T-cell (primary cell): Measurements from ENCODE around the gene TAMALIN. TPM values are rescaled to one million over a fixed set of nuclear protein-coding genes. Genes with fewer than 3 reads are reported as not detected.

Experiments
- ATAC-seq, 4 experiments: fragments of 200-7000 bp in 3 of 4; fragments of 150-1000 bp in 1 of 4; cut with Tn5 transposase; replicated peaks in 1 of 4; 1 replicate in 3 of 4; 2 replicates in 1 of 4; pipeline ENCODE4 v1.10.0; 2021; ENCODE audit warnings: moderate library complexity in 3 of 4, mild to moderate bottlenecking in 2 of 4, moderate number of reproducible peaks in 1 of 4
- CTCF ChIA-PET, 2 donors: fragments of 300-600 bp; sonication (Branson Sonifier 250); formaldehyde crosslinking; loops; one replicate each; lab custom pipeline; 2022; ENCODE audit warnings: antibody characterized with exemption in 2 of 2; lab: Charles Lee
- POLR2A ChIA-PET, 2 donors: fragments of 300-600 bp; sonication (Branson Sonifier 250); formaldehyde crosslinking; loops; one replicate each; lab custom pipeline; 2022; ENCODE audit warnings: antibody characterized with exemption in 2 of 2; lab: Charles Lee
- DNase-seq, 35 experiments: peaks; one replicate each; pipeline versions ENCODE4 v3.0.0 to v3.0.0-alpha.2; 2013 to 2023
- H3K27ac ChIP-seq: one replicate; pipeline ENCODE4 v1.5.1; 2013; ENCODE audit warnings: low read length
- H3K27me3 ChIP-seq, 2 experiments: replicated peaks in 1 of 2; 1 replicate in 1 of 2; 2 replicates in 1 of 2; pipeline versions ENCODE4 v1.6.1 to v1.7.0; 2013; ENCODE audit warnings: low read length in 1 of 2, mixed read lengths in 1 of 2; ENCODE audit not compliant: control insufficient read depth in 2 of 2, insufficient read depth in 2 of 2; ENCODE audit errors: extremely low read depth in 1 of 2
- H3K36me3 ChIP-seq, 2 donors: 1 replicate in 1 of 2; 2 replicates in 1 of 2; pipeline versions ENCODE4 v1.6.1 to v1.7.0; 2013; ENCODE audit warnings: low read length in 1 of 2; ENCODE audit not compliant: control insufficient read depth in 2 of 2, insufficient read depth in 1 of 2; ENCODE audit errors: extremely low read depth in 1 of 2
- H3K4me1 ChIP-seq, 2 experiments: 1 replicate in 1 of 2; 2 replicates in 1 of 2; pipeline versions ENCODE4 v1.6.1 to v1.7.0; 2013; ENCODE audit warnings: low read length in 2 of 2, mixed read lengths in 1 of 2; ENCODE audit not compliant: insufficient read depth in 2 of 2, control insufficient read depth in 1 of 2; ENCODE audit errors: extremely low read depth in 1 of 2
- H3K4me3 ChIP-seq, 2 donors: 1 replicate in 1 of 2; 2 replicates in 1 of 2; pipeline versions ENCODE4 v1.5.1 to v1.7.0; 2013; ENCODE audit warnings: mild to moderate bottlenecking in 2 of 2, low read length in 1 of 2, moderate library complexity in 1 of 2; ENCODE audit not compliant: control insufficient read depth in 1 of 2; ENCODE audit errors: extremely low read depth in 1 of 2
- H3K9me3 ChIP-seq: 2 replicates; pipeline ENCODE4 v1.7.0; 2013
- H3K27ac Mint-ChIP-seq, 2 donors: one replicate each; pipeline ENCODE4 v1.8.0; 2020 to 2021; ENCODE audit warnings: mild to moderate bottlenecking in 2 of 2, mixed read lengths in 2 of 2
- H3K27me3 Mint-ChIP-seq, 2 donors: one replicate each; pipeline ENCODE4 v1.8.0; 2021 to 2022; ENCODE audit warnings: mixed read lengths in 2 of 2
- H3K36me3 Mint-ChIP-seq: one replicate; pipeline ENCODE4 v1.8.0; 2021; ENCODE audit warnings: mixed read lengths
- H3K4me1 Mint-ChIP-seq, 3 donors: one replicate each; pipeline ENCODE4 v1.8.0; 2020 to 2022; ENCODE audit warnings: mixed read lengths in 3 of 3, mild to moderate bottlenecking in 1 of 3
- H3K4me3 Mint-ChIP-seq, 3 donors: one replicate each; pipeline ENCODE4 v1.8.0; 2020 to 2022; ENCODE audit warnings: mild to moderate bottlenecking in 3 of 3, mixed read lengths in 3 of 3, moderate library complexity in 3 of 3
- H3K9me3 Mint-ChIP-seq, 3 donors: one replicate each; pipeline ENCODE4 v1.8.0; 2020 to 2022; ENCODE audit warnings: mixed read lengths in 3 of 3
- WGBS: methylation state at CpG from one replicate; pipeline ENCODE4 v1.1.5; 2013; ENCODE audit warnings: missing lambda C conversion rate; ENCODE audit not compliant: insufficient coverage; 5-methylcytosine and 5-hydroxymethylcytosine counted together
- total RNA-seq, 35 experiments: library from RNA in 6 of 35; stranded (reverse) in 6 of 35; fragments of 120-200 nt in 1 of 35; gene quantifications; one replicate each; pipeline versions ENCODE4 v1.2.1 to v1.2.4 and lab custom pipeline; 2013 to 2026

The TAMALIN gene
- total RNA-seq, 5 donors from 2014 or later (not counting 1 experiment from before 2014, with no cell fraction given) = 31.7 to 480 (median 38.4) TPM

- Mint-ChIP-seq H3K27ac (no peak overlapping the region), H3K36me3 (peaks cover 23% of the 10 kb centered on the region), H3K9me3 (no peaks in the 10 kb centered on the region), H3K4me1 (peaks cover 13 to 26% (median 19%) of the 10 kb centered on the region in 3 donors), H3K4me3 (no peak overlapping the region), H3K27me3 (no peaks in the 10 kb centered on the region)
- ChIA-PET POLR2A (interaction anchor here (0.6 to 1.5 kb wide), 4 partner anchors 9 to 12 kb away, joined by 3 to 8 read pairs (median 3); no protein-coding TSS in a partner anchor), CTCF (interaction anchor here (0.5 to 1.3 kb wide), 5 partner anchors 9 to 19 kb away, joined by 3 to 7 read pairs (median 4); no protein-coding TSS in a partner anchor)
- H3K4me1 ChIP-seq = peaks cover 3 to 30% of the 10 kb centered on the region in 2 experiments
- no peak overlapping the region for H3K27ac ChIP-seq
- 92% methylated on average over 2 of the region's 8 CpGs for WGBS
- no peaks in the 10 kb centered on the region for H3K9me3 ChIP-seq
- no peak for ATAC-seq
- H3K27me3 ChIP-seq = peaks cover 0 to 16% of the 10 kb centered on the region in 2 experiments
- no peak for DNase-seq
- H3K4me3 ChIP-seq = no peak overlapping the region
- peaks cover 0 to 19% of the 10 kb centered on the region in 2 donors for H3K36me3 ChIP-seq
Observed at GRCh38 chr12:52010692-52011601, 4.2 kb downstream of the TAMALIN start.

DNA sequence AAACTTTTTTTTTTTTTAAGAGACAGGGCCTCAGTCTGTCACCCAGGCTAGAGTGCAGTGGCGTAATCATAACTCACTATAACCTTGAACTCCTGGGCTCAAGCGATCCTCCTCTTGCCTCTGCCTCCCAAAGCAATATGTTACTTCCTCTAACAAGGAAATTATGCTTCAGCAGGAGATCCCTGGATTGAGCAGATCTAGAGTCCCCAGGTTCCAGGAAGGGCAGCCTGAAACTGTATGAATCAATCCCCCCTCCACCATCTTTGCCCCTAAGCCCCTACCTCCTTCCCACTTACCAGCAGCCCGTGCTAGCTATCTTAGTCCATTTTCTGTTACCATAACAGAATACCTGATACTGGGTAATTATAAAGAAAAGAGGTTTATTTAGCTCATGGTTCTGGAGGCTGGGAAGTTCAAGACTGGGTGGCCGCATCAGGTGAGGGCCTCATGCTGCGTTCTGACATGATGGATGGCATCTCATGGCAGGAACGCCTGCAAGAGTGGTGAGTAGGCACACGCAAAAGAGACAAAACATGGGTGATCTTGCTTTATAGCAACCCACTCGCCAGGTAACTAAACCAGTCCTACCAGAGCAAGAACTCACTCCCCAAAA lies 5.0 kb downstream of the TAMALIN start:
- peaks cover 0 to 10% of the 10 kb centered on the region in 2 experiments for H3K27me3 ChIP-seq
- H3K36me3 Mint-ChIP-seq = peaks cover 23% of the 10 kb centered on the region
- H3K4me1 Mint-ChIP-seq = peaks cover 9 to 27% (median 13%) of the 10 kb centered on the region in 3 donors
- ATAC-seq (no peak), DNase-seq (no peak)
- no peak overlapping the region for H3K4me3 Mint-ChIP-seq
- no peak overlapping the region for H3K27ac Mint-ChIP-seq
- H3K27ac ChIP-seq = no peak overlapping the region
- H3K4me3 ChIP-seq = no peak overlapping the region
- H3K4me1 ChIP-seq = peaks cover 3 to 23% of the 10 kb centered on the region in 2 experiments
- peaks cover 0 to 19% of the 10 kb centered on the region in 2 donors for H3K36me3 ChIP-seq
- WGBS = 97% methylated on average over 7 of the region's 8 CpGs
- POLR2A ChIA-PET = interaction anchor here (0.6 to 1.5 kb wide), 3 partner anchors 9 to 17 kb away, joined by 3 to 10 read pairs (median 3); no protein-coding TSS in a partner anchor
- H3K27me3 Mint-ChIP-seq = no peaks in the 10 kb centered on the region
- H3K9me3 Mint-ChIP-seq = no peaks in the 10 kb centered on the region
- H3K9me3 ChIP-seq = no peaks in the 10 kb centered on the region
- CTCF ChIA-PET = no interaction called here

GRCh38 chr12:52013626-52014310 lies 7.0 kb downstream of the TAMALIN start:
- ChIA-PET CTCF (interaction anchor here in 1 of 2 donors (0.6 to 1.8 kb wide), 2 partner anchors 10 to 11 kb away, joined by 5 read pairs; no protein-coding TSS in a partner anchor), POLR2A (no interaction called here)
- Histone ChIP-seq H3K4me1 (peaks cover 0 to 6% of the 10 kb centered on the region in 2 experiments), H3K36me3 (peaks cover 0 to 19% of the 10 kb centered on the region in 2 donors), H3K27me3 (no peaks in the 10 kb centered on the region), H3K27ac (no peak overlapping the region), H3K9me3 (no peaks in the 10 kb centered on the region), H3K4me3 (no peak overlapping the region)
- DNase-seq (no peak), ATAC-seq (peak in 1 of 4 experiments; percentile 1)
- Mint-ChIP-seq H3K27me3 (no peaks in the 10 kb centered on the region), H3K36me3 (peaks cover 23% of the 10 kb centered on the region), H3K27ac (peak overlapping the region in 1 of 2 donors; percentile 28), H3K4me1 (peaks cover 0 to 16% (median 4%) of the 10 kb centered on the region in 3 donors), H3K9me3 (no peaks in the 10 kb centered on the region), H3K4me3 (no peak overlapping the region)
- WGBS = 88% methylated on average over 12 of the region's 16 CpGs

GRCh38 chr12:52014567-52015530 lies 8.1 kb downstream of the TAMALIN start:
- ChIA-PET POLR2A (no interaction called here), CTCF (interaction anchor here (0.6 kb wide), 2 partner anchors 8 to 1456 kb away, joined by 5 read pairs; no protein-coding TSS in a partner anchor)
- no peak overlapping the region for H3K27ac ChIP-seq
- H3K9me3 ChIP-seq = no peaks in the 10 kb centered on the region
- H3K4me3 ChIP-seq = no peak overlapping the region
- H3K27me3 ChIP-seq = no peaks in the 10 kb centered on the region
- ATAC-seq = peak in 1 of 4 experiments; percentile 1
- Mint-ChIP-seq H3K9me3 (no peaks in the 10 kb centered on the region), H3K36me3 (peaks cover 23% of the 10 kb centered on the region), H3K27ac (no peak overlapping the region), H3K27me3 (no peaks in the 10 kb centered on the region), H3K4me1 (peaks cover 0 to 11% (median 0%) of the 10 kb centered on the region in 3 donors), H3K4me3 (no peak overlapping the region)
- peaks cover 0 to 17% of the 10 kb centered on the region in 2 donors for H3K36me3 ChIP-seq
- WGBS = 94% methylated on average over 67 of the region's 93 CpGs
- no peak for DNase-seq
- H3K4me1 ChIP-seq = no peaks in the 10 kb centered on the region

- no peaks in the 10 kb centered on the region for H3K27me3 Mint-ChIP-seq
- H3K4me1 Mint-ChIP-seq = peaks cover 5 to 19% (median 6%) of the 10 kb centered on the region in 3 donors
- H3K4me3 Mint-ChIP-seq = peak overlapping the region in 1 of 3 donors; percentile 6
- H3K4me3 ChIP-seq = no peak overlapping the region
- peak in 1 of 4 experiments; percentile 2 for ATAC-seq
- H3K36me3 ChIP-seq = peaks cover 0 to 17% of the 10 kb centered on the region in 2 donors
- no peaks in the 10 kb centered on the region for H3K9me3 ChIP-seq
- 60% methylated on average over 4 of the region's 10 CpGs for WGBS
- peaks cover 22% of the 10 kb centered on the region for H3K36me3 Mint-ChIP-seq
- H3K27me3 ChIP-seq = peaks cover 0 to under 1% of the 10 kb centered on the region in 2 experiments
- H3K27ac ChIP-seq = no peak overlapping the region
- no peak for DNase-seq
- peaks cover 0 to 4% of the 10 kb centered on the region in 2 experiments for H3K4me1 ChIP-seq
- ChIA-PET POLR2A (interaction anchor here in 1 of 2 donors (0.8 kb wide), 1 partner anchor 9 kb away, joined by 3 read pairs; the partner anchor contains the start of gene TAMALIN), CTCF (no interaction called here)
- H3K27ac Mint-ChIP-seq = peak overlapping the region in 1 of 2 donors; percentile 5
- no peaks in the 10 kb centered on the region for H3K9me3 Mint-ChIP-seq
Observed at GRCh38 chr12:52015532-52016041, 8.8 kb downstream of the TAMALIN start.
